Testis (tissue), 2 donors: ENCODE measurements around the gene CYTH2.

ENCODE experiments used
- POLR2A ChIP-seq: fragments of 450-650 bp; IDR thresholded peaks from one replicate; pipeline ENCODE4 v1.6.1; 2017; ENCODE audit warnings: antibody characterized with exemption, mild to moderate bottlenecking, moderate library complexity
- TF ChIP-seq, protein P1 (sequence below), 3 experiments: fragments of 450-650 bp in 2 of 3; fragments of 200-600 bp in 1 of 3; sonication (generic) in 1 of 3; IDR thresholded peaks; one replicate each; pipeline ENCODE4 v1.5.1; 2016 to 2019; ENCODE audit warnings: antibody characterized with exemption in 3 of 3, mild to moderate bottlenecking in 2 of 3, moderate library complexity in 1 of 3

DNA sequence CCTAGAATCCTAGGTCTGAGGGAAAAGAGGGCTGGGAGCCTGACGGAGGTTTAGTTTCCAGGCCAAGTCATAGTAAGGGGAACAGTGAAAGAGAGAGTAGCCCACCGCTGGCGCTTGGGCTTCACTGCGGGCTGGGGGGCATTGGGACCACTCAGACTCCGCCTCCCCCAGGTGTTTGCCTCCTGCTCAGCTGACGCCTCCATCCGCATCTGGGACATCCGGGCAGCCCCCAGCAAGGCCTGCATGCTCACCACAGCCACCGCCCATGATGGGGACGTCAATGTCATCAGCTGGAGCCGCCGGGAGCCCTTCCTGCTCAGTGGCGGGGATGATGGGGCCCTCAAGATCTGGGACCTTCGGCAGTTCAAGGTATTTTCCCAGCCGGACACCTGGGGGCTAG lies 18.3 kb upstream of the CYTH2 start:
- TF ChIP-seq, protein P1, sequence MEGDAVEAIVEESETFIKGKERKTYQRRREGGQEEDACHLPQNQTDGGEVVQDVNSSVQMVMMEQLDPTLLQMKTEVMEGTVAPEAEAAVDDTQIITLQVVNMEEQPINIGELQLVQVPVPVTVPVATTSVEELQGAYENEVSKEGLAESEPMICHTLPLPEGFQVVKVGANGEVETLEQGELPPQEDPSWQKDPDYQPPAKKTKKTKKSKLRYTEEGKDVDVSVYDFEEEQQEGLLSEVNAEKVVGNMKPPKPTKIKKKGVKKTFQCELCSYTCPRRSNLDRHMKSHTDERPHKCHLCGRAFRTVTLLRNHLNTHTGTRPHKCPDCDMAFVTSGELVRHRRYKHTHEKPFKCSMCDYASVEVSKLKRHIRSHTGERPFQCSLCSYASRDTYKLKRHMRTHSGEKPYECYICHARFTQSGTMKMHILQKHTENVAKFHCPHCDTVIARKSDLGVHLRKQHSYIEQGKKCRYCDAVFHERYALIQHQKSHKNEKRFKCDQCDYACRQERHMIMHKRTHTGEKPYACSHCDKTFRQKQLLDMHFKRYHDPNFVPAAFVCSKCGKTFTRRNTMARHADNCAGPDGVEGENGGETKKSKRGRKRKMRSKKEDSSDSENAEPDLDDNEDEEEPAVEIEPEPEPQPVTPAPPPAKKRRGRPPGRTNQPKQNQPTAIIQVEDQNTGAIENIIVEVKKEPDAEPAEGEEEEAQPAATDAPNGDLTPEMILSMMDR (IDR thresholded peaks at IDR 0.05), result no peak
- no peak for TF ChIP-seq POLR2A
